DMS153 treated with DMSO at 0.1 percent for 48 hours (cell line): ENCODE results near the gene CRISP1.
A peak's percentile ranks its signal among the peaks of the same experiment; 100 is the strongest.
"Not testable (repeated sequence)": the region's sequence is repeated elsewhere in the genome, so short reads cannot be mapped to it uniquely, and the experiment has no call there.

ENCODE experiments used
- DNase-seq: peaks from one replicate; lab custom pipeline; 2025; ENCODE audit not compliant: unreplicated experiment; lab: John Stamatoyannopoulos, UW

The CRISP1 gene, protein sequence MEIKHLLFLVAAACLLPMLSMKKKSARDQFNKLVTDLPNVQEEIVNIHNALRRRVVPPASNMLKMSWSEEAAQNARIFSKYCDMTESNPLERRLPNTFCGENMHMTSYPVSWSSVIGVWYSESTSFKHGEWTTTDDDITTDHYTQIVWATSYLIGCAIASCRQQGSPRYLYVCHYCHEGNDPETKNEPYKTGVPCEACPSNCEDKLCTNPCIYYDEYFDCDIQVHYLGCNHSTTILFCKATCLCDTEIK

DNA sequence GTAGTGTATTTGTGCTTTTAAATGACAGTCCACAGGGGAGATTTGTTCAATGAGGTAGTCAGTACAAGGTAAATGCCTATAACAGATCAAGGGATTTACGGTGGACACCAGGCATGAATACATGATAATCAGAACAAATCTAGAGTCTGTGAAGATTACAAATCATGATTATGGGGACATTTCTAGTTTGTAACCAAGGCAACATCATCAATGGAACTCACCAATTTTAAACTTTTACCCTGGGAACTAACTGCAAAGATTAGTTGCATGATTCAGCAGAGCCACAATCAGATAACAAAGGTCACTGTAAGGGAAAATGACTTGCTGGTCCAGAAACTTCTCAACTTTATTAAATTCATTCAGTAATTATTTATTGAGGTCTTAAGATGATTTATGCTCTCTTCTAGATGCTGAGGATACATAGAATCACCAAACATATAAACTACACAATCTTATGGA is at the start of gene CRISP1:
Gene CRISP1 (minus strand): TSS at position 51 of the 459 bp plus-strand sequence. CDS start 9,135 bp downstream, outside the sequence.
- DNase-seq = no peak

DNA sequence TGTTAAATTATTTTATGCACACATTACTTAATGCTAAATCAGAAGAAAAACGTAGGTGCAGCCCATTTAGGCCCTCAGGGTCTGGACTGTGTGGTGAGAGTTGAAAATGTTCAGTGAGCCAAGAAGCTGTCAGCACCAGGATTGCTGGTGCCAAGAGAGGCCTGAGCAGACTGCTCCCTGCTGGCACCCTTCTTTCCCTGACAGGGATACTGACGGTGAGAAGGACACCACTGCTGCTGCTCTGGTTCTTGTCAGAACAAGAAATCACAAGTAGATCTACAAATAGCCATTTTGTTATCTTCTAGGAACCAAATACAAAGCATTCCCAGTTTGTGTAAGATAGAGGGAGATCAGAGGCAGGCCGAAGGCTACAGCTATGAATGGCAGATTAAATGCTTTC is 48.7 kb upstream of the CRISP1 start:
- no peak for DNase-seq

DNA sequence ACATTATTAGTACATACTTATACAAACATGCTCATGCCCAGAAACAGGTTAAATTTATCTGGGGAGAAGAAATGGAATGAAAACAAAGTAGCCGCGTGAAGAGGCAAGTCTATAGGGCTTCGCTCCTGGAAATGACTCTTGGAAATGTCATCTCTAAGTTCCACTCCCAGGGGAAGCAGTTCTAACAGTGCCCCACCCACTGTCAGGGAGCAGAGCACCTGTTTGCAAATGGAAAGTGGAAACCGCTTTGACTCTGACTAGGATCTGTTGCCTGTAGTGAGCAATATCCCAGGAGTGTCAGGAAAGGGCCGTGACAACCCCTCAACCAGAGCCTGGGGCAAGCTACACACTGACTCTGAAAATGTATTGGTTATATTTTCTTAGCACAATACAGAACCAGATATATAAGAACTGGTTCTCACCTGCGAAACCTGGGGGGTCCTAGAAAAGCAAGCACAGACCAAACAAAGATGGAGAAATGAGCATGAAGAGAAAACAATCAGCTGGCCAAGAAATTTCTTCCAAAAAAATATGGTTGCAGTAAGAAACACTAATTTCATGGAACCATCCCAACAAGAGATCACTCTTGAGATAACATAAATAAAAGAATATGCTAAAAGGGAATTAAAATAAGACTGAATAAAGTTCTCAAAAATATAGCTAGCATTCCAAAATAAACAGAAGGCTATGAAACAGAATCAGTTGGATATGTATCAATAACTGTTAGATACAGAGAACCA is 47.5 kb upstream of the CRISP1 start:
- DNase-seq = peak; percentile 69

DNA sequence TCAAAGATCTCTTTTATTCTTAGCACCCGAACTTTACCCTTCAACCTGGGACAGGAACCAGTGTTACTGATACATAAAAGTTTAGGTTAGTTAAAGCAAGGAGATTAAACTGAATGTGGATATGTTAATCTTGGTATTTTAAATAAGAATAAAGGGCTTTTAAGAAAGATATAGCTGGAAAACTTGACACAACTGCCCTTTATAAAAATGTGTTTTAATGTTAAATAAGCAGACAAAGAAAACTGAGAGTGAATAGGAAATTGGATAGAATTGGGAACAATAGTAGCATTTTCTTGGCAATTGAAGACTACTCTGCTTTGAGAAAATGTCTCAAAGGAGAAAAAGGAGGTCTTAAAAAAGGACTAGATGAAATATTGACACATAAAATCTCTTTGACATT is 45.9 kb upstream of the CRISP1 start:
- DNase-seq = no peak

DNA sequence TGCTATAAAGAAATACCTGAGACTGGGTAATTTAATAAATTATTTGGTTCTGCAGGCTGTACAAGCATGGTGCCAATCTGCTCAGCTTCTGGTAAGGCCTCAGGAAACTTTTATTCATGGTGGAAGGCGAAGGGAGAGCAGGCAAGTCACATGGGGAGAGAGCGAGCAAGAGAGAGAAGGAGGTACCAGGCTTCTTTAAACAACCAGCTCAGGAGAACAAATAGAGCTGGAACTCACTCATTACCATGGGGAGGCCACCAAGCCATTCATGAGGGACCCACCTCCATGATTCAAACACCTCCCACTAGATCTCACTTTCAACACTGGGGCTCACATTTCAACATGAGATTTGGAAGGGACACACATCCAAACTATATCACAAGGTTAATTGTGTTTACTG is 44.9 kb upstream of the CRISP1 start:
- DNase-seq = no peak

DNA sequence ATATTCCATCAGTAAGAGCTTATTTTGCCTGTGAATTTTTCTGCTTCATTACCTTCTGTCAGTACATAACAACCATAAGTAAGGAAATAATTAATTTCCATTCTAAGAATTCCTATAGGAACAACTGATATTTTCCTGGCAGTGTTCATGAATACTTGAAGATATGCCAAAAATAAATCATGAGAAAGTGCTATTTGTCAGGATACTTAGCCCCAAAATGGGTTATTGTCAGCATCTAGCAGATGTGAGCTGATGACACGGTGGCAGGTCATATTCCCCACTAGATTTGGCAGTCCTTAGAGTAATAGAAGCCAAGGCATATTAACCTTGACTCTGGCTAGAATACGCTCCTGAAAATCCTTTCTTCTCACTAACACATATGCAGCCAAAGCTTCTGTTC is 43.2 kb upstream of the CRISP1 start:
- no peak for DNase-seq

DNA sequence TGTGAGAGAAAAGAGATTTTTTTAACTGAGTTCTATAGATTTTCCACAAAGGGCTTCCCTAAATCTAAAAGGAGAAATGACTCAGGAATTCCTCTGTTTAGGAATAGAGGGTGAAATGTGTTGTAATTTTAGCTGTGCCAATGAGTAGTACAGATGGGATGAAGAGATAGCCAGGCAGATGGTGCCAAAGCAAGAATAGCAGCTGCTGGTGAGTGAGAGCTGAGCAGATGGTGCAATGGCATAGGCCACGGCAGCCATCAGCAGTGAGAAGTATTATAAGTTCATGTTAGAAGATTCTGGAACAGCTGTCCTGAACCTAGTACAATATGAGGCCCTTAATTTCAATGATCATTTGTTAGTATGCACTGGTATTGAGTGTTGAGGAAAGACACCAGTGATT is 40.2 kb upstream of the CRISP1 start:
- DNase-seq = no peak

DNA sequence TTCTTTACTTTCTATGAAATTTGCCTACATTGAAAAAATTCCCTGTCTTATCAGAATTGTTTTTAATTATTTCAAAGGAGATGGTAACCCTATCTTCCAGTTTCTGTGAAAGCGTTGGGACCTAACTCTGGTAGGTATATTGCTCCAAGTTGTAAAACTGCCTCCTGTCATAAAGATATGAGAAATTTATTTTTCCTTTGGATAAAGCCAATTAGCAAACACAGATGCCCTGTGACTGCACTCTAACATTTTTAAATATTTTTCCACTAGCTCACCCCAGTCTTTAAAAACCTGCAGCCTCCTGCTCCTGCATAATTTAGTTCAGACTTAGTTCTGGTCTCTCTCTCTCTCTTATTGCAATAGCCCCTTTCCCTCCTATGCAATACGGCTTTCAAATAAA is 39.0 kb upstream of the CRISP1 start:
- no peak for DNase-seq

DNA sequence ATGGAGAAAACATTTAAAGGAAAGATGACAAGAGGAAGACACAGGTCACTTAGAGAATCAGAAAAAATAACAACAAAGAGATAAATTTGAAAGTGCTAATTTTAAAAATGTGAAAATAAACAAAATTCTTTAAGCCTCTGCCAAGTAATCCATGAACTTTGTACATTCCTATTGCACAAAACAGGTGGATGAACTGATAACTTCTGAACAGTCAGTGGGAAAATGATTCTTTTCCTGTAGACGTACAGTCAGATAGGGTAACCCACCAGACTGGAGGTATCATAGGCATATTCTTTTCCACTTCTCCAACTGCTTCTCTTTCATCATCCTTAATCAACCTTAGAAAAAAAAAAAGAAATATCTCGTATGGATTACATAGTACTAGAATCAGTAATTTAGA is 36.5 kb upstream of the CRISP1 start:
- DNase-seq = no peak

DNA sequence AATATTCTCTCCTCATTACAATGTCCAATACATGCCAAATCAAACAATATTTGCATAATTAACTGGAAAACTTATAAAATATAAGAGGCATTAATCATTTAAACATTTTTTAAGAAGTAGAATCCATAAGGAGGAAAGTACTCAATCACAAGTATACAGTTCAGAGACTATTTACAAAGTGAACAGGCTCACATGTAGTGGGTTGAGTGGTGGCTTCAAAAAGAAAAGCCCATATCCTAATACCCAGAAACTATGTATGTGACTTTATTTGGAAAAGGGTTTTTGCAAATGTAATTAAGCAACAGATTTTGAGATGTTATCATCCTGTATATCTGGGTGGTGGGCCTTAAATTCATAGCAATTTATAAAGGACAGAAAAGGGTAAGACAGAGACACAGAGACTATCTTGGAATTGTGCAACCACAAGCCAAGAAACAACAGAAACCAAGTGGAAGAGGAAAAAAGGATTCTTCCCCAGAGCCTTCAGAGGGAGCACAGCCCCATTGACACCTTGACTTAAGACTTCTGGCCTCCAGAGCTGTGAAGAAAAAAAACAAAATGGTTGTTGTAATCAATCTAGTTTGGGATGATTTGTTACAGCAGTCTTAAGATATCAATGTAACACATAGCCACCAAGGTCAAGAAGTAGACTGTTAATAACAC is 32.7 kb upstream of the CRISP1 start:
- no peak for DNase-seq

DNA sequence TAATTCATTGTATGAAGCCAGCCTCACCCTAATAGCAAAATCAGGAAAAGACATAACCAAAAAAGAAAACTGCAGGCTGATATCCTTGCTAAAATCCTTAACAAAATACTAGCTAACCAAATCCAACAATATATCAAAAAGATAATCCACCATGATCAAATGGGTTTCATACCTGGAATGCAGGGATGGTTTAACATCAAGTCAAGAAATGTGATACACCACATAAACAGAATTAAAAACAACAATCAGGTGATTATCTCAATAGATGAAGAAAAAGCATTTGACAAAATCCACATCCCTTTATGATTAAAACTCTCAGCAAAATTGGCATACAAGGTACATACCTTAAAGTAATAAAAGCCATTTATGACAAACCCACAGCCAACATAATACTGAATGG is 29.2 kb upstream of the CRISP1 start:
- not testable (repeated sequence) for DNase-seq

DNA sequence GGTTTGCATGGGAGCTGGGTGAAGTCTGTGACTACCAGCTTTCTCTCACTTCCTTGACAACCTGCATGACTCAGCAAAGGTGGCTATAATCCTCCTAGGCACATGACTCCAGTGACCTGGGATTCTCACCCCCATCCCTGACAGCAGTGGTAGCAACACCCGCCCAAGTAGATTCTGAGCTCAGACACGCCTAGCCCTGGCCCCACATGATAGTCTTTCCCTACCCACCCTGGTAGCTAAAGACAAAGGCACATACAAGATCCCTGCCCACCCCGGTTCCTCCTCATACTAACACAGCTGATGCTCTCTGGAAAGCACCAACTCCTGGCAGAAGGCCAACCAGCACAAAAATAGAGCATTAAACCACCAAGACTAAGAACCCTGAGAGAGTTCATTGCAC is 25.9 kb upstream of the CRISP1 start:
- DNase-seq = no peak

DNA sequence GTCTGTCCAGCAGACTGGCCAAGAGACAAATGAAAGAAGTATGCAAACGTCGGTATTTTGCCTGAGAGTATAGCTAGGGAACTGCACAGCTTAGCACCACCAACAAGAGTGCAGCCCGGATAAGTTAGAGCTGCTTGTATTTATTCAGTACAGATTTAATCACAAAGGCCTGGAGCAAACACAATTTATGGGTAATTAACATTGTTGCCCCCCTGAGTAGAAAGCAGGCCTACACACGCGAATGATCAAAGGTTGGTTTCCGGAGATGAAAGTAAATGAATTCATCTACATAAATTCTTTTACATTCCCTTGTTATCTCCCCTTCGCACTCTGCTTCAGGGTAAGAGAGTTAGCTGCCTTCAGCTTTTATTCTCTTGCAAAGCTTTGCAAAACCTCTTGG is 24.7 kb upstream of the CRISP1 start:
- DNase-seq = no peak

DNA sequence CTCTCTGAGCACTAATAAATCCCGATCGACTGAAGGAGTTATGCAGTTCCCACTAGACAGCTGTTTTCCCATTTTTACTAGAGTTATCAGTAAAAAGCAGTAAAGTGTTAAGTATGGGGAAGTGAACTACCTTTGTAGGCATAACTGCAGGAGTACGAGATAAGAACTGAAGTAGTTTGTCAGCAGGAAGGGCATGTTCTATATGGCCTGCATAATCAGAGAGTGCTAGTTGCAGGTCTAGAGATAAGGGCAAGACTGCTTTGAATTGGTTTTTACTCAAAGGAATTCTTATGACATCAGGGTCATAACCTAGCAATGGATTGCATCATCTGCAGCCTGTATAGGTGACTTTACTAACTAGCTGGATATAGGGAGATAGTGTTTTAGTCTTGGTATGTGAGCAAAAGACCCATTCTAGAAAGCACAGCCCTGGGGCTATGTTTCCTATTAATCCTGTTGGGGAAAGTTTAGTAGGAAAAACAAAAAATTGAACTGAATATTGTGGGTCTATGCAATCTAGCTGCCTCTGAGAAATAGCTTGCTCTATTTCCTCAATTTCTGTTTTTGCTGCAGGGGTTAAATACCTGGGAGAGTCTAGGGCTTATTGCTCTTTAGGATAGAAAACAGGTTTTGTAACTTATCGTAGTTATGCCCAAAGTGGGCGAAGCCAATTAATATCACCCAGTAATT is 22.6 kb upstream of the CRISP1 start:
- no peak for DNase-seq

DNA sequence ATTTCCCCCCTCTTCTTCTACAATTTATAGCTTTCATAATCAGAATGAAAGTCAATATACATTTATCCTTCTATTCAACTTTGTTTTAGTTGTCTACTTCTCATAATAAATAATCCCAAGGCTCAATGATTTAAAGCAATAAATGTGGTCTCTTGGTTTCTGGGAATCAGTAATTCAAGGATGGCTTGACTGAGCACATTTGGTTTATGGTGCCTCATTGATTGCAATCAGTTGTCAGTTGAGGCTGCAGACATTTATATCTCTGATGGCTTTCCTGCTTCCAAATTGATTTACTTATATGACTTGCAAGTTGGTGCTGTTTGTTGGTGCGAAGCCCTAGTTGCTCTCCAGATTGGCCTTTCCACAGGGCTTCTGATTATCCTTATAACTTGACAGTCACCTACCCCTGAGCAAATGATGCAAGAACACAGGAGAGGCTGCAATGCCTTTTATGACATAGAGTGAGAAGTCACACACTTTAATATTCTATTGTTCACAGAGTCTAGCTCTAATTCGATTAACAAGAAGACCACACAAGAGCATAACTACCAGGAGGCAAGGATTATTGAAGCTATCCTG is 2.7 kb upstream of the CRISP1 start:
- DNase-seq = no peak

DNA sequence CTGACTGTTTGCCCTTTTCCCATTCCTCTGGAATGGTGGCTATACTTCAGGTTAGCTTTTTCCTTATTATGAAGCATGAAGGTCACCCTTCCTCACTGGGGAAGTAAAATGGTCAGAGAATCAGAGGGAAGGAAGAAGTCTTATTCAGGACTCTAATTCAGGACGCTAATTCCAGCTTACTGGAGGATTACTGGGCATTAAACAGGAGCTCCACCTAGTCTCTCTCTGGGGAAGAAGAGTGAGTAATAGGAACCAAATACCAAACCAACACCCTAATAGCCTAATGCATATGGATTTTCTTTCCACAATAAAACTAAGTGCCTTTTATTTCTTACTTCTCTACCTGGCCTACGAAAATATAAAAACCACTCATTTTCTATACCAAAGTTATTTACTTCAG is 10.1 kb downstream of the CRISP1 start:
- DNase-seq = no peak

DNA sequence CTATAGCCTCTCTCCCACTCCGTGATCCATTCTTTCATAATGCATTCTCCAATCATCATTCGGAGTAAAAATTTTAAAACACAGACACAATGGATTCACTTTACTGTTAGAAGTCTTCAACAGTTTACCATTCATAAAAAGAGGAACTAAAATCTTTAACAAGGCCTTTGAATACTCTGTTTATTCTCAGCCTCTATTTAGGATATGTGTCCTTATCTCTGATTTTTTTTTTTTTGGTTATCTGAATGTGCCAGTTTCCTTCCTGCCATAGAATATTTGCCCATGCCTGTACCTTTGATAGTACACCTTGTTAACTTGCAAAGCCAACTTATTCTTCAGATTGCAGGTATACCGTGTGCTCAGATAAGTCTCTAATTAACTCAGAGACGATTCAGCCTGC is 11.1 kb downstream of the CRISP1 start:
- DNase-seq = no peak

DNA sequence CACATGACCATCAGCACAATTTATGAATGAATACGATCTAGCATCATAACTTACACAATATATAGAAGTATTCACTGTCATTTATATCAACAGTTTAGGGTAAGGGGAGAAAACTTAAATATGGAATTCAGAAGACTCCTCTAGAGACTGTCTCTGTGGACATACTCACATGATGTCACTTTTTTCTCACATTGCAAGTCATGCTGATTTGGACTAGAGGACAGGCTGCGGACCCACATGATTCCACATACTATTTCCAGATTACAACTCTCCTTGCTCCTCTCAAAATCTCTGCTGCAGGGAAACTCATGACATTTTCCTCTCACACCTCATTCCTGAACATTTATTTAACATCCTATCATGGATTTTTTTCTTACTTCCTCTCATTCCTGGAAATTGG is 13.4 kb downstream of the CRISP1 start:
- DNase-seq = no peak

DNA sequence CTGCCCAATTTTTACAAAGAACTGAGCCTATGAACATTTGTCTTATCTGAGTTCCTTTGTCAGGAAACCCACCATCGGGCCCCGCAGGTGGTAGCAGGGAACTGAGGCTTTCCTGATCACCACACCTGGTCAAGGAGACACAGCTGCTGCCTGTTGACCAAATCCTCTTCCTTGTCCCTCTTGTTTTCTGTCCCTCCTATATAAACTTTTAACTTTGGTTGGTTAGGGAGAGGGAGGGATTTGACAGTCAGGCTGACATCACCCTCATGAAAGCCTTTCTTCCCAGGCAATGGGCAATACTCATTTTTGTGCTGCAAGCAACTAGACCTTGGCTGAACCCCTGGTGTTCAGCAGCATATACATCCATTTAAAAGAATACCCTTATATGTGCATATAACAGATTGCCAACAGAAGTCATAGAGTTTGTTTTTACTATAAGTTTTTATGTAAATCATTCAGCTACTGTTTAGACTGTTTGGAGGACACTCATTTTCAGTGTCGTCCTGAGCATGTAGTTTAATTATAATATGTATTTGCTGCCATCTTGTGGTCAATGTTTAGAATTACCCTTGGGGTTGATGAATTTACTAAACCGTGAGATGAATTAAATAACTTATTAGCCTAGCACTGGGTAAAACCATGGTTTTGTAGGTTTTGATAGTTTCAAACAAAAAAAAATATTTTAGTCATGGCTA is 17.0 kb downstream of the CRISP1 start:
- peak; percentile 56 for DNase-seq

DNA sequence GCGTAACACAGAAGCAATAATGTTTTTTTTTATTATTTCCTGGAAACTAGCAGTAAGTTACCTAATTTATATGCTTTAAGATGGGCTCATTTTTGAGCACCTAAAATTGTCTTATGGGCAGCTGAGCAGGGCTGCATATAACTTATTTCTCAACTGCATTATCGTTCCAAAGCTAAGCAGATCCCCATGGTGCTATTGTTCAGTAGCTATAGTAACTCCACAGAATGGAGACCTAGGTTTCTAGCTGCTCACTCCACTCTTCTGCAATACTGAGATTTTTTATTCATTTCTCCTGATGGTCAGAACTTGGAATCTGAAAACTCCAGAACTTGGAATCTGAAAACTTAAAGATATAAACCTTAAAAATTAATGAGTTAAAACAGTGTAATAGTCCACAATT is 18.7 kb downstream of the CRISP1 start:
- no peak for DNase-seq

DNA sequence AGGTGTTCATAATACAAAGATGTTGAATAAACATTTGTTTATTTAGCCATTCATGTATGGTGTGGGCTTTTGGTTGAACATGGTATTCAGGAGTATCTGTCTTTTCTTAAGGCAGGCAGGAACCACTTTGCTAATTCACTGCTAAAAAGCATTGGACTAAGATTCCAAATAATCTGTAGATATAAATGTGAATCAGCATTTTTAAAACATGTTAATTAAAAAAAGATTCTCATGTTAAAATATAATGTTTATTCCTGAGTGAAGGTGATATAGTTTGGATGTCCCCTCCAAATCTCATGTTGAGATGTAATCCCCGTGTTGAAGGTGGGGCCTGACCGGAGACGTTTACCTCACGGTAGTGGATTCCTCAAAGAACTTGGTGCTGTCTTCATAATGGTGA is 19.3 kb downstream of the CRISP1 start:
- no peak for DNase-seq
